CD4-positive, alpha-beta memory T cell (primary cell): ENCODE results near the gene GNB3. TPM values are rescaled to one million over a fixed set of nuclear protein-coding genes. Genes with fewer than 3 reads are reported as not detected.

Experiments
- CTCF ChIA-PET: fragments of 350-600 bp; sonication (Branson Sonifier 250); formaldehyde crosslinking; loops from one replicate; lab custom pipeline; 2021; ENCODE audit warnings: inconsistent platforms; ENCODE audit not compliant: partially characterized antibody; lab: Charles Lee
- POLR2A ChIA-PET: fragments of 350-600 bp; sonication (Branson Sonifier 250); formaldehyde crosslinking; loops from one replicate; lab custom pipeline; 2021; ENCODE audit not compliant: partially characterized antibody; lab: Charles Lee
- DNase-seq, 5 donors: peaks; one replicate each; pipeline versions ENCODE4 v3.0.0 to v3.0.0-alpha.2; 2020 to 2022; ENCODE audit warnings: mixed read lengths in 1 of 5
- H3K27ac ChIP-seq: one replicate; pipeline ENCODE4 v1.7.0; 2013; ENCODE audit warnings: low read depth, low read length
- H3K27me3 ChIP-seq: 2 replicates; pipeline ENCODE4 v1.7.0; 2013; ENCODE audit warnings: mild to moderate bottlenecking, low read length, moderate library complexity; ENCODE audit not compliant: insufficient read depth
- H3K36me3 ChIP-seq: 2 replicates; pipeline ENCODE4 v1.7.0; 2013; ENCODE audit warnings: mild to moderate bottlenecking, low read length, moderate library complexity; ENCODE audit not compliant: insufficient read depth
- H3K4me1 ChIP-seq: 2 replicates; pipeline ENCODE4 v1.7.0; 2013; ENCODE audit warnings: mild to moderate bottlenecking, low read length, moderate library complexity; ENCODE audit not compliant: insufficient read depth
- H3K4me3 ChIP-seq, 2 donors: one replicate each; pipeline ENCODE4 v1.7.0; 2013; ENCODE audit warnings: low read length in 2 of 2, mild to moderate bottlenecking in 1 of 2
- H3K9me3 ChIP-seq, 2 donors: one replicate each; pipeline ENCODE4 v1.7.0; 2013; ENCODE audit warnings: low read length in 2 of 2, control low read depth in 1 of 2; ENCODE audit not compliant: control insufficient read depth in 1 of 2
- H3K27ac Mint-ChIP-seq, 7 donors: one replicate each; pipeline ENCODE4 v1.8.0; 2020 to 2021; ENCODE audit warnings: mixed read lengths in 7 of 7, mild to moderate bottlenecking in 6 of 7, inconsistent platforms in 3 of 7, moderate library complexity in 3 of 7
- H3K27me3 Mint-ChIP-seq, 2 donors: one replicate each; pipeline ENCODE4 v1.8.0; 2020 to 2021; ENCODE audit warnings: mixed read lengths in 2 of 2
- H3K36me3 Mint-ChIP-seq, 2 donors: one replicate each; pipeline ENCODE4 v1.8.0; 2020 to 2021; ENCODE audit warnings: mixed read lengths in 2 of 2, inconsistent platforms in 1 of 2, mild to moderate bottlenecking in 1 of 2
- H3K4me1 Mint-ChIP-seq, 4 donors: one replicate each; pipeline ENCODE4 v1.8.0; 2020 to 2021; ENCODE audit warnings: mixed read lengths in 4 of 4, mild to moderate bottlenecking in 1 of 4
- H3K4me3 Mint-ChIP-seq, 8 donors: one replicate each; pipeline ENCODE4 v1.8.0; 2020 to 2021; ENCODE audit warnings: mixed read lengths in 8 of 8, mild to moderate bottlenecking in 7 of 8, moderate library complexity in 6 of 8, inconsistent platforms in 3 of 8
- H3K9me3 Mint-ChIP-seq, 8 donors: one replicate each; pipeline ENCODE4 v1.8.0; 2020 to 2021; ENCODE audit warnings: mixed read lengths in 8 of 8, mild to moderate bottlenecking in 5 of 8, inconsistent platforms in 3 of 8, moderate library complexity in 1 of 8
- intact Hi-C: fragments of 100-400 bp; cut with micrococcal nuclease; formaldehyde crosslinking; loops from one replicate; pipeline ENCODE4 v1.15.1; 2023
- polyA plus RNA-seq, 2 donors: library from polyadenylated mRNA; unstranded; fragments of 300-500 nt; fragmentation: Illumina TruSeq; gene quantifications; one replicate each; pipeline ENCODE4 v1.2.3, GENCODE V29; 2021
- total RNA-seq, 2 experiments: library from RNA; stranded (reverse); gene quantifications; one replicate each; pipeline ENCODE4 v1.2.3, GENCODE V29; 2021

The GNB3 gene
- total and polyA plus RNA-seq, 4 experiments from 2014 or later = 5.1 to 5.2 TPM; not detected in 2

DNA sequence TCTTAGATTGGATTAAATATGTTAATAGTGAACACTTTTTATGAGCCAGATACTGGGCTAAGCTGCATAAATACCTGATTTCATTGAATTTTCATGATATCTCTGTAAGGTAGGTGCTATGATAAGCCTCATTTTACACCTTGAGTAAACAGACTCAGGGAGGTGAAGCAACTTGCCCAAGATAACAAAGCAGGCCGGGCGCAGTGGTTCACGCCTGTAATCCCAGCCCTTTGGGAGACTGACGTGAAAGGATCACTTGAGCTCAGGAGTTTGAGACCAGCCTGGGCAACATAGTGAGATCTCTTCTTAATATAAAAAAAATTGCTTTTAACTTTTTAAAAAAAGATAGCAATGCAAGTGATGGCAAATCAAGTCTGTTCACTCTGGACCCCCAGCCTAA, 1.4 kb downstream of the GNB3 start:
- intact Hi-C loops = no loop called here
- CTCF ChIA-PET = interaction anchor here (0.7 to 4.4 kb wide), 6 partner anchors 8 to 267 kb away, joined by 3 to 12 read pairs (median 4); partner anchors contain the start of genes C1RL and USP5
- H3K27me3 Mint-ChIP-seq = no peaks in the 10 kb centered on the region
- POLR2A ChIA-PET = interaction anchor here (1.5 kb wide), 1 partner anchor 9 kb away, joined by 4 read pairs; the partner anchor contains the start of gene CDCA3
- no peak for DNase-seq
- H3K9me3 Mint-ChIP-seq = no peaks in the 10 kb centered on the region
- no peak overlapping the region for H3K27ac ChIP-seq
- no peak overlapping the region for H3K4me3 ChIP-seq
- no peaks in the 10 kb centered on the region for H3K36me3 Mint-ChIP-seq
- no peaks in the 10 kb centered on the region for H3K9me3 ChIP-seq
- H3K4me1 ChIP-seq = no peaks in the 10 kb centered on the region
- no peaks in the 10 kb centered on the region for H3K36me3 ChIP-seq
- H3K4me1 Mint-ChIP-seq = no peaks in the 10 kb centered on the region
- no peak overlapping the region for H3K4me3 Mint-ChIP-seq
- H3K27ac Mint-ChIP-seq = no peak overlapping the region
- no peaks in the 10 kb centered on the region for H3K27me3 ChIP-seq

DNA sequence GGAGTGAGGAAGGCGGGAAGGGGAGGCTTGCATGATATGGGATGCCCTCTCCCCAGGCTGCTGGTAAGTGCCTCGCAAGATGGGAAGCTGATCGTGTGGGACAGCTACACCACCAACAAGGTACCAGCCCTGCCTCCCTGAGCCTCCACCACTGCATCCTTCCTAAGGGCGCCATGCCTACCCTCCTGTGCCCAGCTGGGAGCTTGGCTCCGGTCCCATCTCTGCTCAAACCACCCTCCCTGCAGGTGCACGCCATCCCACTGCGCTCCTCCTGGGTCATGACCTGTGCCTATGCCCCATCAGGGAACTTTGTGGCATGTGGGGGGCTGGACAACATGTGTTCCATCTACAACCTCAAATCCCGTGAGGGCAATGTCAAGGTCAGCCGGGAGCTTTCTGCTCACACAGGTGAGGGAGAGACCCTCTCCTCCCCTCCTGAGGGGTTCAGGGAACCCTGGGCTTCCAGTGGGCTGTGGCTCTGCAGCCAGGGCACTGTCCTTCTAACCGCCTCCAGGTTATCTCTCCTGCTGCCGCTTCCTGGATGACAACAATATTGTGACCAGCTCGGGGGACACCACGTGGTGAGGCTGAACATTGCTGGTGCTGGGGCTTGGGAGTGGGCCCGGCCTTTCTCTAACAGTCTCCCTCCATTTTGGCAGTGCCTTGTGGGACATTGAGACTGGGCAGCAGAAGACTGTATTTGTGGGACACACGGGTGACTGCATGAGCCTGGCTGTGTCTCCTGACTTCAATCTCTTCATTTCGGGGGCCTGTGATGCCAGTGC, 2.6 kb downstream of the GNB3 start:
- Histone ChIP-seq H3K9me3 (no peaks in the 10 kb centered on the region), H3K27ac (no peak overlapping the region), H3K27me3 (no peaks in the 10 kb centered on the region), H3K4me3 (no peak overlapping the region), H3K36me3 (no peaks in the 10 kb centered on the region), H3K4me1 (no peaks in the 10 kb centered on the region)
- H3K4me3 Mint-ChIP-seq = no peak overlapping the region
- no peaks in the 10 kb centered on the region for H3K9me3 Mint-ChIP-seq
- H3K27ac Mint-ChIP-seq = no peak overlapping the region
- no peaks in the 10 kb centered on the region for H3K4me1 Mint-ChIP-seq
- ChIA-PET CTCF (interaction anchor here (1.2 to 4.4 kb wide), 6 partner anchors 9 to 90 kb away, joined by 3 to 12 read pairs (median 6); partner anchors contain the start of genes MLF2 and SPSB2), POLR2A (interaction anchor here (1.5 kb wide), 1 partner anchor 9 kb away, joined by 3 read pairs; the partner anchor contains the start of gene USP5)
- H3K36me3 Mint-ChIP-seq = no peaks in the 10 kb centered on the region
- DNase-seq = peak in 1 of 5 donors; percentile 3
- no peaks in the 10 kb centered on the region for H3K27me3 Mint-ChIP-seq
- intact Hi-C loops = no loop called here

DNA sequence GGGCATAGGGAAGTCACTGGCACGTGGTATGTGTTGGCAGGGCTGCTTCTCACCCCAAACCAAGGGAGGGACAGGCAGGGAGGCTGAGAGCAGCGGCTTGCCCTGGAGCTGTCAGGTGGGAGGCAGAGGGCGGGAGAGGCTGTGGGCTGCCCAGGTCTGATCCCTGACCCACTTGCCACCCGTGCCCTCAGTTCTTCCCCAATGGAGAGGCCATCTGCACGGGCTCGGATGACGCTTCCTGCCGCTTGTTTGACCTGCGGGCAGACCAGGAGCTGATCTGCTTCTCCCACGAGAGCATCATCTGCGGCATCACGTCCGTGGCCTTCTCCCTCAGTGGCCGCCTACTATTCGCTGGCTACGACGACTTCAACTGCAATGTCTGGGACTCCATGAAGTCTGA, 4.7 kb downstream of the GNB3 start:
- POLR2A ChIA-PET = no interaction called here

DNA sequence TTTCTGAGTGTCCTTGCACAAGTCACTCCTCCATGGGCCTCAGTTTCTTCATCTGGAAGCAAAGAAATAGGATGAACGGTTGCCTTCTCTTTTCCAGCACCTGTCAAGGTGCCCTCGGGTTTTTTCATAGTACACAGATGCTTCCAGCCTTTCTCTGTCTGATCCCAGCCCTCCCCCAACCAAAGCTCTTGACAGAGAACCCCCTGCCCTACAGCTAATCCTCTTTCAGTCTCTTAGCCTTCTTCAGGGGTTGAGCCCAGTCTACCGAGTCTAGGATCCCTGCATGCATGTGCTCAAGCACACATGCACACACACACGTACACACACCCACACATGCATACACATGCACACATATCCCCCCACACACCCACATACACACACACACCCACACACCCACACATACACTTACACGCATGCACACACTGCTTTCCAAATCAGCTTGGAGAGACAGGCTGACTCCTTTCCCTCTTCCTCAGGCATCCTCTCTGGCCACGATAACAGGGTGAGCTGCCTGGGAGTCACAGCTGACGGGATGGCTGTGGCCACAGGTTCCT, 5.7 kb downstream of the GNB3 start:
- Mint-ChIP-seq H3K36me3 (peaks cover 0 to 3% of the 10 kb centered on the region in 2 donors), H3K9me3 (peaks cover 0 to 3% (median 0%) of the 10 kb centered on the region in 8 donors), H3K27ac (peak overlapping the region in 2 of 7 donors; percentile 7 to 47), H3K4me1 (peaks cover 2 to 15% (median 5%) of the 10 kb centered on the region in 4 donors), H3K27me3 (no peaks in the 10 kb centered on the region), H3K4me3 (no peak overlapping the region)
- H3K36me3 ChIP-seq = no peaks in the 10 kb centered on the region
- no peak overlapping the region for H3K27ac ChIP-seq
- no peak overlapping the region for H3K4me3 ChIP-seq
- peaks cover 10% of the 10 kb centered on the region for H3K4me1 ChIP-seq
- no peak for DNase-seq
- intact Hi-C loops = no loop called here
- H3K9me3 ChIP-seq = no peaks in the 10 kb centered on the region
- no peaks in the 10 kb centered on the region for H3K27me3 ChIP-seq
- ChIA-PET CTCF (interaction anchor here (0.9 to 2.0 kb wide), 3 partner anchors 10 to 13 kb away, joined by 3 to 10 read pairs (median 4); no protein-coding TSS in a partner anchor), POLR2A (no interaction called here)

More for the DNA sequence above, 4.7 kb downstream of the GNB3 start:
- Histone ChIP-seq H3K9me3 (no peaks in the 10 kb centered on the region), H3K4me3 (no peak overlapping the region), H3K27me3 (no peaks in the 10 kb centered on the region), H3K36me3 (no peaks in the 10 kb centered on the region), H3K4me1 (peaks cover under 1% of the 10 kb centered on the region), H3K27ac (no peak overlapping the region)
- no peak for DNase-seq
- H3K9me3 Mint-ChIP-seq = no peaks in the 10 kb centered on the region
- no peak overlapping the region for H3K27ac Mint-ChIP-seq
- no peaks in the 10 kb centered on the region for H3K36me3 Mint-ChIP-seq
- CTCF ChIA-PET = interaction anchor here (1.6 to 2.5 kb wide), 3 partner anchors 9 to 27 kb away, joined by 4 to 7 read pairs (median 4); partner anchors contain the start of gene SPSB2
- intact Hi-C loops = no loop called here
- no peak overlapping the region for H3K4me3 Mint-ChIP-seq
- H3K27me3 Mint-ChIP-seq = no peaks in the 10 kb centered on the region
- peaks cover 0 to 7% (median 0%) of the 10 kb centered on the region in 4 donors for H3K4me1 Mint-ChIP-seq

DNA sequence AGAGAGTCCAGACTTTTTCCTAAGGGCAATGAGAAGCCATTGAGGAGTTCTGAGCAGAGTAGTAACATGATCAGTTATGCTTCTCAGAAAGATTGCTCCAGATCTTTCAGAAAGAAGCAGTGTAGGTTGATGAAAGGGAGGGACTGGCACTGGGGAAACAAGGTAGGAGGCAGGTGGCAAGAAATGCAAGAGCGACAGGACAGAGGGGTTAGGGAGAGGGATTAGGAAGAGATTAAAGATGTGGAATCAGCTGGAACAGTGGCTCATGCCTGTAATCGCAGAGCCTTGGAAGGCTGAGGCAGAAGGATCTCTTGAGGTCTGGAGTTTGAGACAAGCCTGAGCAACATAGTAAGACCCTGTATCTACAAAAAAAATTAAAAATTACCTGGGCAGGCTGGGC, 7.0 kb downstream of the GNB3 start:
- no peaks in the 10 kb centered on the region for H3K36me3 ChIP-seq
- Mint-ChIP-seq H3K27ac (peak overlapping the region in 2 of 7 donors; percentile 58 to 78), H3K4me1 (peaks cover 2 to 15% (median 10%) of the 10 kb centered on the region in 4 donors), H3K9me3 (peaks cover 0 to 3% (median 0%) of the 10 kb centered on the region in 8 donors), H3K36me3 (peaks cover 0 to 9% of the 10 kb centered on the region in 2 donors), H3K27me3 (no peaks in the 10 kb centered on the region), H3K4me3 (no peak overlapping the region)
- intact Hi-C loops = no loop called here
- H3K27ac ChIP-seq = no peak overlapping the region
- no peak for DNase-seq
- H3K4me3 ChIP-seq = no peak overlapping the region
- H3K9me3 ChIP-seq = no peaks in the 10 kb centered on the region
- no peaks in the 10 kb centered on the region for H3K27me3 ChIP-seq
- ChIA-PET POLR2A (interaction anchor here (1.1 kb wide), 1 partner anchor 20 kb away, joined by 4 read pairs; the partner anchor contains the start of gene P3H3), CTCF (interaction anchor here (1.4 to 2.5 kb wide), 4 partner anchors 11 to 24 kb away, joined by 3 to 16 read pairs (median 7); no protein-coding TSS in a partner anchor)
- peaks cover 11% of the 10 kb centered on the region for H3K4me1 ChIP-seq

DNA sequence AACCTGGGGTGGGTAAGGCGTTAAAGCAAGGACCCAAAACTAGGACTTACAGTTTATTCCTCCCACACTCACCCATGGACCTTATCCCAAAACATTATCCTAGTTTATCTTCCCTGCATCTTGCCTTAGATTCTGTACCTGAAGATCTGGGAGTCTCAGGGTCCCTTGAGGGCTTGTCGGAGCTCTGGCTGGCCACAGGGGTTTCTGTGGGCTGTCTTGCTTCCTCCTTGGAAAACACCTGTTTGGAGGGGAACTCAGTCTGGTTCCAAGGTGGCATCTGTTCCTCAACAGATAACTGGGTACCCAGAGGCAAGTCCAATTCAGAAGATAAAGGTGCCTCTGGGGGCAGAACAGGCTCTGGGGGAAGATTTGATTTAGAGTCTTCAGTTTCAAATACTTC, 8.7 kb downstream of the GNB3 start:
- peak in 1 of 5 donors; percentile 25 for DNase-seq
- Mint-ChIP-seq H3K4me3 (no peak overlapping the region), H3K36me3 (peaks cover 4 to 10% of the 10 kb centered on the region in 2 donors), H3K27me3 (no peaks in the 10 kb centered on the region), H3K27ac (peak overlapping the region in 2 of 7 donors; percentile 7 to 17), H3K9me3 (peaks cover 0 to 3% (median 0%) of the 10 kb centered on the region in 8 donors), H3K4me1 (peaks cover 15 to 33% (median 25%) of the 10 kb centered on the region in 4 donors)
- peaks cover 28% of the 10 kb centered on the region for H3K4me1 ChIP-seq
- ChIA-PET POLR2A (interaction anchor here (5.2 kb wide), 1 partner anchor 96 kb away, joined by 47 read pairs; the partner anchor contains the start of gene MLF2), CTCF (interaction anchor here (1.3 to 2.5 kb wide), 2 partner anchors 14 to 23 kb away, joined by 3 to 16 read pairs; partner anchors contain the start of gene SPSB2)
- H3K36me3 ChIP-seq = no peaks in the 10 kb centered on the region
- no peaks in the 10 kb centered on the region for H3K9me3 ChIP-seq
- no peaks in the 10 kb centered on the region for H3K27me3 ChIP-seq
- intact Hi-C loops = no loop called here
- H3K4me3 ChIP-seq = no peak overlapping the region
- no peak overlapping the region for H3K27ac ChIP-seq
